DND-41 (cell line): ENCODE results near the gene RABGAP1.

ENCODE experiments used
- EZH2 ChIP-seq: IDR thresholded peaks from 3 replicates; pipeline ENCODE4 v1.6.1; 2012; ENCODE audit warnings: borderline replicate concordance, low read depth, mild to moderate bottlenecking, moderate library complexity, low read length, inconsistent platforms; ENCODE audit not compliant: severe bottlenecking
- TF ChIP-seq, protein P1 (sequence below): IDR thresholded peaks from 2 replicates; pipeline ENCODE4 v1.5.1; 2012; ENCODE audit warnings: borderline replicate concordance, low read length, moderate library complexity, mild to moderate bottlenecking; ENCODE audit not compliant: poor library complexity, severe bottlenecking; ENCODE audit errors: extremely low read depth

DNA sequence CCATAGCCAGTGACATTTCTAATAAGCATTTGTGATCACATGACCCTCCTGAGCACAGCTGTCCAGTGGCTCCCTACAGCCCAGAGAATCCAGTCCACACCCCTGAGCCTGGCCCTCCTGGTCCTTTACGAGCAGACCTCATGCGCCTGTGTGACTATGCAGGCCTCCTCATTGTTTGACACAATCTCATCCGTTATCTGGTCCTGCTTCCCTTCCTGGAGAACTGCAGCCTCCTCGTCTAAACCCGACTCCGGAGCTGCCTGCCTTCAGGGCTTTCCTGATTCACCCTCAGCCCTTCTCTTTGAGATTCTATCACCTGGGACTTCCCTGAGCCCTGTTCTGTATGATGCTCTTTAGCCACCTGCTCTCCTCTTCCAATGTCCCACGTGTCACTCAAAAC lies 172.4 kb downstream of the RABGAP1 start:
- TF ChIP-seq, protein P1, sequence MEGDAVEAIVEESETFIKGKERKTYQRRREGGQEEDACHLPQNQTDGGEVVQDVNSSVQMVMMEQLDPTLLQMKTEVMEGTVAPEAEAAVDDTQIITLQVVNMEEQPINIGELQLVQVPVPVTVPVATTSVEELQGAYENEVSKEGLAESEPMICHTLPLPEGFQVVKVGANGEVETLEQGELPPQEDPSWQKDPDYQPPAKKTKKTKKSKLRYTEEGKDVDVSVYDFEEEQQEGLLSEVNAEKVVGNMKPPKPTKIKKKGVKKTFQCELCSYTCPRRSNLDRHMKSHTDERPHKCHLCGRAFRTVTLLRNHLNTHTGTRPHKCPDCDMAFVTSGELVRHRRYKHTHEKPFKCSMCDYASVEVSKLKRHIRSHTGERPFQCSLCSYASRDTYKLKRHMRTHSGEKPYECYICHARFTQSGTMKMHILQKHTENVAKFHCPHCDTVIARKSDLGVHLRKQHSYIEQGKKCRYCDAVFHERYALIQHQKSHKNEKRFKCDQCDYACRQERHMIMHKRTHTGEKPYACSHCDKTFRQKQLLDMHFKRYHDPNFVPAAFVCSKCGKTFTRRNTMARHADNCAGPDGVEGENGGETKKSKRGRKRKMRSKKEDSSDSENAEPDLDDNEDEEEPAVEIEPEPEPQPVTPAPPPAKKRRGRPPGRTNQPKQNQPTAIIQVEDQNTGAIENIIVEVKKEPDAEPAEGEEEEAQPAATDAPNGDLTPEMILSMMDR = no peak
- TF ChIP-seq EZH2 = no peak
